A549 (cell line): ENCODE results near the gene UTS2B.

Source experiments
- CEBPB ChIP-seq, 2 experiments: fragments of >200 bp in 1 of 2; sonication (Bioruptor Twin) in 1 of 2; formaldehyde crosslinking in 1 of 2; IDR thresholded peaks; 2 replicates each; pipeline ENCODE4 v1.6.1; 2012 to 2016
- NFE2L2 ChIP-seq: fragments of 150-350 bp; conservative IDR thresholded peaks from 2 replicates; pipeline ENCODE4 v1.6.1; 2014; ENCODE audit warnings: low read length
- TF ChIP-seq, protein P1 (sequence below): IDR thresholded peaks from 2 replicates; pipeline ENCODE4 v1.6.1; 2012
- TF ChIP-seq, protein P2 (sequence below): fragments of >200 bp; sonication (Bioruptor Twin); formaldehyde crosslinking; IDR thresholded peaks from 3 replicates; pipeline ENCODE4 v1.5.1; 2016

DNA sequence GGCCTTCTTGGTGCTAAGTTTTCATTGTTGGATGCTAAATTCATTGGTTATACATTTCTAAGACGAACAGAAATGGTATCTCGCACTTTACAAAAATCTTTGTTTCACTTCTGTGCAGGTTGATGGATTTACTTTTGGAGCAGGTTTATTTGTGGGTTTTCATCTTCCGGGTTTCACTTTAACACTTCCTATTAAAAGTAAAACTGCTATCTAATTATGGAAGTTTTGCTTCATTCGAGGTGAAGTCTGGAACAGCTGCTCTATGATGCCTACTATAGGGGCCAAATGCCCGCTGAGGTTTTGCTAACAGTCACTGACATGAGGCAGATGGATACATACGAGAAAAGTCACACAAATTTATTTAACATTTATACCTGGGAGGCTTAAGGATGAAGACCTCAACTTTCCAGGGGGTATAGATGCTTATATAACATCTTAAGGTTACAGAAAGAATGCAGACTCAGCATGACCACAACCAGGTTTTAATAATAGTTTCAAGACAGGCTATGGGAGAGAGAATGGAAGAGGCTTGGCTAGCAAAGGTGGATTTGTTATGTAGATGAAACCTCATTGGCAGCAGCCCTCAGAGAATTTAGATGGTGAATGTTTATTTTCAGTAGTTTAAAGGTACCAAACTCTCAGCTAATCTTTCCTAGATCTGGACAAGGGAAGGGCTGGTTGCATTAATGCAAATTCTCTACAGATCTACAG lies 77.1 kb downstream of the UTS2B start:
- TF ChIP-seq, protein P1, sequence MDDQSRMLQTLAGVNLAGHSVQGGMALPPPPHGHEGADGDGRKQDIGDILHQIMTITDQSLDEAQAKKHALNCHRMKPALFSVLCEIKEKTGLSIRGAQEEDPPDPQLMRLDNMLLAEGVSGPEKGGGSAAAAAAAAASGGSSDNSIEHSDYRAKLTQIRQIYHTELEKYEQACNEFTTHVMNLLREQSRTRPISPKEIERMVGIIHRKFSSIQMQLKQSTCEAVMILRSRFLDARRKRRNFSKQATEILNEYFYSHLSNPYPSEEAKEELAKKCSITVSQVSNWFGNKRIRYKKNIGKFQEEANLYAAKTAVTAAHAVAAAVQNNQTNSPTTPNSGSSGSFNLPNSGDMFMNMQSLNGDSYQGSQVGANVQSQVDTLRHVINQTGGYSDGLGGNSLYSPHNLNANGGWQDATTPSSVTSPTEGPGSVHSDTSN, result no peak
- TF ChIP-seq, protein P2, sequence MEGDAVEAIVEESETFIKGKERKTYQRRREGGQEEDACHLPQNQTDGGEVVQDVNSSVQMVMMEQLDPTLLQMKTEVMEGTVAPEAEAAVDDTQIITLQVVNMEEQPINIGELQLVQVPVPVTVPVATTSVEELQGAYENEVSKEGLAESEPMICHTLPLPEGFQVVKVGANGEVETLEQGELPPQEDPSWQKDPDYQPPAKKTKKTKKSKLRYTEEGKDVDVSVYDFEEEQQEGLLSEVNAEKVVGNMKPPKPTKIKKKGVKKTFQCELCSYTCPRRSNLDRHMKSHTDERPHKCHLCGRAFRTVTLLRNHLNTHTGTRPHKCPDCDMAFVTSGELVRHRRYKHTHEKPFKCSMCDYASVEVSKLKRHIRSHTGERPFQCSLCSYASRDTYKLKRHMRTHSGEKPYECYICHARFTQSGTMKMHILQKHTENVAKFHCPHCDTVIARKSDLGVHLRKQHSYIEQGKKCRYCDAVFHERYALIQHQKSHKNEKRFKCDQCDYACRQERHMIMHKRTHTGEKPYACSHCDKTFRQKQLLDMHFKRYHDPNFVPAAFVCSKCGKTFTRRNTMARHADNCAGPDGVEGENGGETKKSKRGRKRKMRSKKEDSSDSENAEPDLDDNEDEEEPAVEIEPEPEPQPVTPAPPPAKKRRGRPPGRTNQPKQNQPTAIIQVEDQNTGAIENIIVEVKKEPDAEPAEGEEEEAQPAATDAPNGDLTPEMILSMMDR, result no peak
- TF ChIP-seq NFE2L2 (no peak), CEBPB (IDR thresholded peaks at IDR 0.05) (no peak)
